Stimulated activated CD8-positive, alpha-beta memory T cell treated with anti-CD3 and anti-CD28 coated beads, Interleukin-4, amount 100 ng/mL, for 24 hours (primary cell): ENCODE measurements around the gene AHNAK.
"Not testable (repeated sequence)": the region's sequence is repeated elsewhere in the genome, so short reads cannot be mapped to it uniquely, and the experiment has no call there.

Experiments
- DNase-seq: peaks from one replicate; pipeline ENCODE4 v3.0.0-alpha.2; 2020; ENCODE audit warnings: low read depth

Gene AHNAK

GRCh38 chr11:62462508-62462892, 84.1 kb downstream of the AHNAK start:
- no peak for DNase-seq

- no peak for DNase-seq
Observed at GRCh38 chr11:62461740-62462507, 84.7 kb downstream of the AHNAK start.

- no peak for DNase-seq
Observed at GRCh38 chr11:62459080-62459479, 87.5 kb downstream of the AHNAK start.

- no peak for DNase-seq
Observed at GRCh38 chr11:62458212-62459002, 88.2 kb downstream of the AHNAK start.

DNA sequence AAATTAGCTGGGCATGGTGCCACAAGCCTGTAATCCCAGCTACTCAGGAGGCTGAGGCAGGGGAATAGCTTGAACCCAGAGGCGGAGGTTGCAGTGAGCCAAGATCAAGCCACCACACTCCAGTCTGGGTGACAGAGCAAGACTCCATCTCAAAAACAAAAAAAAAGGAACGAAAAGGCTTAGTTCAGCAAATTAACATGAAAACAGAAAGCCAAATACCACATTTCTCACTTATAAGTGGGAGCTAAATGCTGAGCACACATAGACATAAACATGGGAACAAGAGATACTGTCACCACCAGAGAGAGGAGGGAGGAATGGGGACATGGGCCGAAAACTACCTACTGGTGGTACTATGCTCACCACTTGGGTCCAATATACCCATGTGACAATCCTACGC, 89.1 kb downstream of the AHNAK start:
- DNase-seq, result no peak

- DNase-seq, result no peak
Observed at GRCh38 chr11:62456630-62457029, 90.0 kb downstream of the AHNAK start.

GRCh38 chr11:62452839-62453468, 93.7 kb downstream of the AHNAK start:
- no peak for DNase-seq

DNA sequence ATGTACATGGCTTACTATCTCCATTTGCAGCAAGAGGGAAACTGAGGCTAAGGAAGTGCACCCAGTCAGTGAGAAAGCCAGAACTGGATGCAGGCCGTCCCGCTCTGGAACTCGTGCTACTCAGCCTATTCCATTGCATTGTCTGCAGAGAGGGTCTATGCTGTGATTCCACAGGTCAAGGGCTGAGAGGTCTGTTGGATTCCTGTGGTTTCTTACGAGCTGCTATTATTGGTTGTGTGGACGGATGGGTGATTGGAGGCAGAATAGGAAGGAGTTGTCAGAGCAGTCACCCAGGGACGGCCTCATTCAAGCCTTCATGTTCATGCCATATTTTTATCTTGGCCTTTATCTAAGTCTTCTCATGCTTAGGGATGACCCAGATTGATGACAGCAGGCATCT, 94.3 kb downstream of the AHNAK start:
- no peak for DNase-seq

DNA sequence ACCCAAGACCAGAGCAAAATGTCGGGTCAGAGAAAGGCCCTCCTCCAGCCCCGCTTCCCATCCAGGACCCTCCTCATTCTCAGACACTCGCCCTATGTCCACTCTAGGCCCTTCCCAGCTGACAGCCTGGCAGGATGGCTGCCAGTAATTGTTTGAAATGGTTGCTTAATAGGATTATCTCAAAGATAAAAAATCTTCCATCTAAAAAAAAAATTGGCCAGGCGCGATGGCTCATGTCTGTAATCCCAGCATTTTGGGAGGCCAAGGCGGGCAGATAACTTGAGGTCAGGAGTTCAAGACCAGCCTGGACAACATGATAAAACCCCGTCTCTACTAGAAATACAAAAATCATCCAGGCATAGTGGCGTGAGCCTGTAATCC, 95.4 kb downstream of the AHNAK start:
- DNase-seq, result no peak

GRCh38 chr11:62450543-62451240, 95.9 kb downstream of the AHNAK start:
- DNase-seq, result no peak

DNA sequence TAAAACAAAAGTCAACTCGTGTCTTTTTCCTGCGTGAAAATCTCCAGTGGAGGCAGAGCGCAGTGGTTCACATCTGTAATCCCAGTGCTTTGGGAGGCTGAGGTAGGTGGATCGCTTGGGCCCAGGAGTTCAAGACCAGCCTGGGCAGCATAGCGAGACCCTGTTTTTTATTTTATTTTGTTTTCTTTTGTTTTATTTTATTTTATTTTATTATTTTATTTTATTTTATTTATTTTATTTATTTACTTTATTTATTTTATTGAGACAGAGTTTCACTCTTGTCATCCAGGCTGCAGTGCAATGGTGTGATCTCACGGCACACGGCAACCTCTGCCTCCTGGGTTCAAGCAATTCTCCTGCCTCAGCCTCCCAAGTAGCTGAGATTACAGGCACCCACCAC, 96.7 kb downstream of the AHNAK start:
- DNase-seq, result not testable (repeated sequence)

DNA sequence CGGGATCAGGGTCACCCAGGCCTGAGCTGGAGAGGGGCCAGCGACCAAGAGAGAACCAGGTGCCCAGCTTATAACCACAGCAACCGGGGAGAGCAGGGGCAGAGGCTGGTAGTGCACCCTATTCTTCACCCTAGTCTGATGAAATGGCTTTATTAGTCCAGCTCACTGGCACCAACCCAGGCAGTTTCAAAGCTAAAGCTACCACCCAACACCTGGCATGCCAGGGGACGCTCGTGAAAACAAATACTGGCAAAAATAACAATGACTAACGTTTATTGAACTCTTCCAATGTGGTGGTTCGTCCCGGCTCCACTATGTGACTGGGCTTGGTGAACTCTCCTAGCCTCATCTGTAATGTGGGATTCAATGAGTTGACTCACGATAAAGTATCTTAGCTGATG, 97.2 kb downstream of the AHNAK start:
- DNase-seq, result no peak

DNA sequence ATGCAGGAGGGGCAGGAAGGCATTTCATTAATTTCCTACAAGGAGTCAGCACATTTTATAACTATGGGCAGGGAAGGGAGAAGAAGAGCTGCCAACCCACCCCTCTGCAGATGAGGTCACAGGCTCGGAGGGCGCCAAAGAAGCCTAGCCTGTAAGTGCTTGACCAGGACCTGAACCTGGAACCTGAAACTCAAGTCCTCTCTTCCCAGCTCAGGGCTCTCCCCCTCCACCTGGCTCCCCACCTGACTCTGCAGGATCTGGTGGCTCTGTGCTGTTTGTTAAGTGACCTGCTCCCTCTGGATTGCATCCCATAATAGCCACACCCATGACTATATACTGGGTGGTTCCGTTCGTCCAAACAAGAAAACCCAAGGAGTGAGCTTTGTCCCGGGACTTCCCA, 100.5 kb downstream of the AHNAK start:
- no peak for DNase-seq

- no peak for DNase-seq
Observed at GRCh38 chr11:62445314-62445740, 101.3 kb downstream of the AHNAK start.

- DNase-seq, result no peak
Observed at GRCh38 chr11:62444835-62445234, 101.8 kb downstream of the AHNAK start.

DNA sequence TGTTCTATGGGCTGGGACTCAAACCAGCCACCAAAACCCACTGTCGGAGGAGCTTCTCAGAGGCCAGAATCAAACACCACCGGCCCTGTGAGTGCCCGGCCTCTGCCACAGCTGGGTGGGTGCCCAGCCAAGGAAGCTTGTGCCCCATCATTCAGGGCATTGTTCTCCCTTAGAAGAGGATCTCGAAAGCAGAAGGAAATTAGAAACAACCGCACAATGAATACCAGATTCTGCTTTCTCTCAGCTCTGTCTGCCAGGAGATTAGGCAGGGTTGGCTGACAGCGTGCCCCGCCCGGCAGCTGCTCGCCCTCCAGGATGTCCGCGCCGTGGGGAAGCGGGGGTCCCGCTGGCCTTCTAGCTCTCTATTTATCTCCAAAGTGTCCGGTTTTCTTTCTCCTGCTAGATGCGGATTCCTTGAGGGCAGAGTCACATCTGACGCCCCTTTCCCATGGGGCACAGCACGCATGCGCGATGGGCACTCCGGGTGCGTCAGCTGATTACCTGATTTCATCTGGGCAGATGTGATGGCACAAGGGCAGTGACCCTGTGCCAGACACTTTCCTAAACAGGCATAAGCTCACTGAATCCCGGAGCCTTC, 102.3 kb downstream of the AHNAK start:
- peak; percentile 13 for DNase-seq

GRCh38 chr11:62443390-62444235, 103.0 kb downstream of the AHNAK start:
- no peak for DNase-seq

GRCh38 chr11:62439785-62440602, 106.6 kb downstream of the AHNAK start:
- DNase-seq, result no peak

- DNase-seq, result no peak
Observed at GRCh38 chr11:62438641-62439040, 108.0 kb downstream of the AHNAK start.

- DNase-seq, result no peak
Observed at GRCh38 chr11:62437616-62438015, 109.0 kb downstream of the AHNAK start.
